Measurements from ENCODE around the gene CAMK1D. TPM values are rescaled to one million over a fixed set of nuclear protein-coding genes. Genes with fewer than 3 reads are reported as not detected.

Gene CAMK1D
- total RNA-seq, 8 experiments from 2014 or later = 1.9 to 15.8 (median 7.4) TPM

GRCh38 chr10:12459340-12459739 is 110.0 kb downstream of the CAMK1D start:
- in situ Hi-C loops (cut with MboI; ENCODE audit: low pct_unique_long_range_greater_than_20kb in 2 of 9, low sequenced_read_pairs in 9 of 9, unreplicated experiment in 9 of 9) = no loop called here
- peak in 5 of 8 experiments; percentile 53 to 86 (median 63) for ATAC-seq (replicated peaks in 6 of 8)
- WGBS, 10 experiments = 21 to 80% (median 65%) methylated on average over 1 to 4 of the region's 4 CpGs
- Histone ChIP-seq H3K27ac (no peak overlapping the region), H3K4me3 (no peak overlapping the region), H3K4me1 (replicated peaks in 1 of 2) (peaks cover 11 to 14% of the 10 kb centered on the region in 2 donors)

GRCh38 chr10:12459762-12460161 is 110.4 kb downstream of the CAMK1D start:
- peak in 3 of 8 experiments; percentile 47 to 61 (median 49) for ATAC-seq (replicated peaks in 6 of 8)
- no peak overlapping the region for H3K27ac ChIP-seq

GRCh38 chr10:12463459-12463838 is 114.1 kb downstream of the CAMK1D start:
- 83 to 100% (median 91%) methylated on average over 1 to 5 of the region's 5 CpGs; no CpG with 5 or more reads in 2 of the 10 experiments for WGBS, 10 experiments
- no peak for ATAC-seq (replicated peaks in 6 of 8)
- H3K4me1 ChIP-seq (replicated peaks in 1 of 2) = peaks cover 4 to 22% of the 10 kb centered on the region in 2 donors
- H3K27ac ChIP-seq = no peak overlapping the region
- H3K4me3 ChIP-seq = no peak overlapping the region
- in situ Hi-C loops (cut with MboI; ENCODE audit: low pct_unique_long_range_greater_than_20kb in 2 of 9, low sequenced_read_pairs in 9 of 9, unreplicated experiment in 9 of 9) = no loop called here

More at GRCh38 chr10:12459762-12460161, 110.4 kb downstream of the CAMK1D start:
- Histone ChIP-seq H3K4me1 (replicated peaks in 1 of 2) (peaks cover 11 to 14% of the 10 kb centered on the region in 2 donors), H3K4me3 (no peak overlapping the region)
- in situ Hi-C loops (cut with MboI; ENCODE audit: low pct_unique_long_range_greater_than_20kb in 2 of 9, low sequenced_read_pairs in 9 of 9, unreplicated experiment in 9 of 9) = no loop called here
- 20 to 86% (median 62%) methylated on average over 1 to 6 of the region's 6 CpGs for WGBS, 10 experiments

GRCh38 chr10:12465385-12466136 is 116.2 kb downstream of the CAMK1D start:
- WGBS, 10 experiments = 72 to 100% (median 80%) methylated on average over 2 to 8 of the region's 9 CpGs; no CpG with 5 or more reads in 2 of the 10 experiments
- in situ Hi-C loops (cut with MboI; ENCODE audit: low pct_unique_long_range_greater_than_20kb in 2 of 9, low sequenced_read_pairs in 9 of 9, unreplicated experiment in 9 of 9) = no loop called here
- no peak overlapping the region for H3K27ac ChIP-seq
- H3K4me1 ChIP-seq (replicated peaks in 1 of 2) = peaks cover 4 to 16% of the 10 kb centered on the region in 2 donors
- H3K4me3 ChIP-seq = no peak overlapping the region
- ATAC-seq (replicated peaks in 6 of 8) = no peak

GRCh38 chr10:12466704-12467305 is 117.5 kb downstream of the CAMK1D start:
- peak in 6 of 8 experiments; percentile 18 to 95 (median 86) for ATAC-seq (replicated peaks in 6 of 8)
- in situ Hi-C loops (cut with MboI; ENCODE audit: low pct_unique_long_range_greater_than_20kb in 2 of 9, low sequenced_read_pairs in 9 of 9, unreplicated experiment in 9 of 9) = no loop called here
- Histone ChIP-seq H3K4me3 (no peak overlapping the region), H3K27ac (peak overlapping the region in 1 of 2 donors; percentile 15), H3K4me1 (replicated peaks in 1 of 2) (peaks cover 4 to 16% of the 10 kb centered on the region in 2 donors)
- WGBS, 10 experiments = 20 to 70% (median 32%) methylated on average over 1 to 15 of the region's 17 CpGs; no CpG with 5 or more reads in 2 of the 10 experiments

- in situ Hi-C loops (cut with MboI; ENCODE audit: low pct_unique_long_range_greater_than_20kb in 2 of 9, low sequenced_read_pairs in 9 of 9, unreplicated experiment in 9 of 9) = no loop called here
- Histone ChIP-seq H3K4me3 (no peak overlapping the region), H3K27ac (no peak overlapping the region), H3K4me1 (replicated peaks in 1 of 2) (peaks cover 4 to 16% of the 10 kb centered on the region in 2 donors)
- ATAC-seq (replicated peaks in 6 of 8) = no peak
- whole genome bisulfite sequencing, 10 experiments = 86 to 100% (median 100%) methylated on average over 1 to 3 of the region's 5 CpGs; no CpG with 5 or more reads in 2 of the 10 experiments
Measured at GRCh38 chr10:12469345-12469744, 120.0 kb downstream of the CAMK1D start.

- no peak overlapping the region for H3K27ac ChIP-seq
- in situ Hi-C loops (cut with MboI; ENCODE audit: low pct_unique_long_range_greater_than_20kb in 2 of 9, low sequenced_read_pairs in 9 of 9, unreplicated experiment in 9 of 9) = no loop called here
- H3K4me1 ChIP-seq (replicated peaks in 1 of 2) = peaks cover 4 to 16% of the 10 kb centered on the region in 2 donors
- WGBS, 10 experiments = 94 to 100% (median 99%) methylated on average over 1 to 9 of the region's 10 CpGs; no CpG with 5 or more reads in 4 of the 10 experiments
- ATAC-seq (replicated peaks in 6 of 8) = no peak
- H3K4me3 ChIP-seq = no peak overlapping the region
Measured at GRCh38 chr10:12470719-12471118, 121.4 kb downstream of the CAMK1D start.

GRCh38 chr10:12471135-12471534 is 121.8 kb downstream of the CAMK1D start:
- in situ Hi-C loops (cut with MboI; ENCODE audit: low pct_unique_long_range_greater_than_20kb in 2 of 9, low sequenced_read_pairs in 9 of 9, unreplicated experiment in 9 of 9) = no loop called here
- WGBS, 10 experiments = 0 to 100% (median 67%) methylated on average over 1 to 4 of the region's 5 CpGs; no CpG with 5 or more reads in 4 of the 10 experiments
- ATAC-seq (replicated peaks in 6 of 8) = no peak
- no peak overlapping the region for H3K4me3 ChIP-seq
- H3K4me1 ChIP-seq (replicated peaks in 1 of 2) = peaks cover 4 to 16% of the 10 kb centered on the region in 2 donors
- H3K27ac ChIP-seq = no peak overlapping the region

- no peak overlapping the region for H3K27ac ChIP-seq
- 41 to 100% (median 90%) methylated on average over 1 to 2 of the region's 6 CpGs; no CpG with 5 or more reads in 3 of the 10 experiments for WGBS, 10 experiments
- in situ Hi-C loops (cut with MboI; ENCODE audit: low pct_unique_long_range_greater_than_20kb in 2 of 9, low sequenced_read_pairs in 9 of 9, unreplicated experiment in 9 of 9) = no loop called here
- H3K4me1 ChIP-seq (replicated peaks in 1 of 2) = peaks cover 0 to 5% of the 10 kb centered on the region in 2 donors
- ATAC-seq (replicated peaks in 6 of 8) = no peak
- no peak overlapping the region for H3K4me3 ChIP-seq
Measured at GRCh38 chr10:12473491-12473890, 124.1 kb downstream of the CAMK1D start.

- 68 to 100% (median 88%) methylated on average over 2 to 8 of the region's 8 CpGs; no CpG with 5 or more reads in 1 of the 10 experiments for WGBS, 10 experiments
- in situ Hi-C loops (cut with MboI; ENCODE audit: low pct_unique_long_range_greater_than_20kb in 2 of 9, low sequenced_read_pairs in 9 of 9, unreplicated experiment in 9 of 9) = no loop called here
Measured at GRCh38 chr10:12474727-12475412, 125.5 kb downstream of the CAMK1D start.

GRCh38 chr10:12476656-12477055 is 127.3 kb downstream of the CAMK1D start:
- 8 to 100% (median 91%) methylated on average over 1 to 3 of the region's 4 CpGs; no CpG with 5 or more reads in 3 of the 10 experiments for WGBS, 10 experiments
- H3K4me3 ChIP-seq = no peak overlapping the region
- peaks cover 0 to 3% of the 10 kb centered on the region in 2 donors for H3K4me1 ChIP-seq (replicated peaks in 1 of 2)
- no peak overlapping the region for H3K27ac ChIP-seq
- in situ Hi-C loops (cut with MboI; ENCODE audit: low pct_unique_long_range_greater_than_20kb in 2 of 9, low sequenced_read_pairs in 9 of 9, unreplicated experiment in 9 of 9) = no loop called here
- ATAC-seq (replicated peaks in 6 of 8) = no peak

More at GRCh38 chr10:12474727-12475412, 125.5 kb downstream of the CAMK1D start:
- ATAC-seq (replicated peaks in 6 of 8) = no peak
- Histone ChIP-seq H3K4me3 (no peak overlapping the region), H3K27ac (no peak overlapping the region), H3K4me1 (replicated peaks in 1 of 2) (no peaks in the 10 kb centered on the region)

- 76 to 100% (median 95%) methylated on average over 1 to 4 of the region's 12 CpGs; no CpG with 5 or more reads in 4 of the 10 experiments for WGBS, 10 experiments
- no peak overlapping the region for H3K4me3 ChIP-seq
- in situ Hi-C loops (cut with MboI; ENCODE audit: low pct_unique_long_range_greater_than_20kb in 2 of 9, low sequenced_read_pairs in 9 of 9, unreplicated experiment in 9 of 9) = no loop called here
- ATAC-seq (replicated peaks in 6 of 8) = no peak
- peaks cover 10 to 19% of the 10 kb centered on the region in 2 donors for H3K4me1 ChIP-seq (replicated peaks in 1 of 2)
- H3K27ac ChIP-seq = no peak overlapping the region
Measured at GRCh38 chr10:12479437-12479844, 130.1 kb downstream of the CAMK1D start.

- Histone ChIP-seq H3K27ac (no peak overlapping the region), H3K4me1 (replicated peaks in 1 of 2) (peaks cover 10 to 20% of the 10 kb centered on the region in 2 donors), H3K4me3 (no peak overlapping the region)
- ATAC-seq (replicated peaks in 6 of 8) = no peak
- 60 to 76% methylated on average over 2 to 5 of the region's 9 CpGs; no CpG with 5 or more reads in 8 of the 10 experiments for WGBS, 10 experiments
- in situ Hi-C loops (cut with MboI; ENCODE audit: low pct_unique_long_range_greater_than_20kb in 2 of 9, low sequenced_read_pairs in 9 of 9, unreplicated experiment in 9 of 9) = no loop called here
Measured at GRCh38 chr10:12479924-12480323, 130.6 kb downstream of the CAMK1D start.

All from motor neuron (in vitro differentiated cells).